GM10266 (cell line): Measurements from ENCODE around the gene MFAP1.
"Not testable (repeated sequence)": the region's sequence is repeated elsewhere in the genome, so short reads cannot be mapped to it uniquely, and the experiment has no call there.

Source experiments
- DNase-seq: peaks from one replicate; pipeline ENCODE4 v3.0.0; 2012; ENCODE audit errors: extremely low spot score
- TF ChIP-seq, protein P1 (sequence below): IDR thresholded peaks from 2 replicates; pipeline ENCODE4 v1.5.1; 2012; ENCODE audit warnings: mild to moderate bottlenecking, low read depth; ENCODE audit not compliant: control insufficient read depth, insufficient read depth; ENCODE audit errors: missing control alignments

The MFAP1 gene, protein sequence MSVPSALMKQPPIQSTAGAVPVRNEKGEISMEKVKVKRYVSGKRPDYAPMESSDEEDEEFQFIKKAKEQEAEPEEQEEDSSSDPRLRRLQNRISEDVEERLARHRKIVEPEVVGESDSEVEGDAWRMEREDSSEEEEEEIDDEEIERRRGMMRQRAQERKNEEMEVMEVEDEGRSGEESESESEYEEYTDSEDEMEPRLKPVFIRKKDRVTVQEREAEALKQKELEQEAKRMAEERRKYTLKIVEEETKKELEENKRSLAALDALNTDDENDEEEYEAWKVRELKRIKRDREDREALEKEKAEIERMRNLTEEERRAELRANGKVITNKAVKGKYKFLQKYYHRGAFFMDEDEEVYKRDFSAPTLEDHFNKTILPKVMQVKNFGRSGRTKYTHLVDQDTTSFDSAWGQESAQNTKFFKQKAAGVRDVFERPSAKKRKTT

DNA sequence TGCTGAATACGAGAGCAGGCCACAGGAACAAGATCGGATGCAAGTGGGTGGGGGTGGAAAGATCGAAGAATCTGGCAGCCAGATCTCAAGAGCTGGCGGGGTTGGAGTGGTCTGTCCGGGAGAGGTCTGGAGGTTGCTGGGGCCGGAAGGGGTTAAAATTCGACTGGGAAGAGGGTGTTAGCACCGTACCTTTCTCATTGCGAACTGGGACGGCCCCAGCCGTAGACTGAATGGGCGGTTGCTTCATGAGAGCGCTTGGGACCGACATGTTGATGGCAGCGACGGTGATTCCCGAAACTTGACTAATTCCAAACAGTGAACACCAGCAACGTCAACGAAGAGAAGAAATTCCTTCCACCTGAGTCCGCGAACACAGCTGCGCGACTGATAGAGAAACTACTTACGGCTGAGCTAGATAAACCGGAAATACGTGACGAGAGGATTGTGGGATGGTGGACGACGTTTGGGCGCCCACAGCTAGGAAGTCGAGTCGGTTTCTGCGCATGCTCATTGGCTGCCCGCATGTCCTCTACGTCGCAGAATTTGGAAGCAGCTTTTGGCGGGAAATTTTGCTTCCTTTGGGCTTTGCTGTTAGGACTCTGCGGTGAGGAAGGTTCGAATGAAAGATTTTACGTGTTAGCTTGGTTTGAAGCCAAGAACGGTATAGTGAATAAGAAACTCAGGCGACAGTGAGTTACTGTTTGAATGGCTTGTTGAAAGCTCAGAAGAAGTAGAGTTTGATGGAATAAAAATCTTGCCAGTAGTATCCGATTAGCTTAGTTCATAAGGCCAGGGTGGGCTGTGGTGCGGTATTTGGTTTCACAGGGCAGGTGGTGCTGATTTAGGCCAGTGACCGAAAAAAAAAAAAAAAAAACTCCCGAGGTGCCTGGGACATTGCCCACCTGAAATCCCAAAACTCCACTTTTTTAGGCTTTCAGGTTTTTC, at the start of gene MFAP1:
Gene MFAP1, minus strand, starts transcription at position 389 of the 945 bp plus-strand sequence. Its CDS starts 121 bp downstream, at position 268.
- TF ChIP-seq, protein P1, sequence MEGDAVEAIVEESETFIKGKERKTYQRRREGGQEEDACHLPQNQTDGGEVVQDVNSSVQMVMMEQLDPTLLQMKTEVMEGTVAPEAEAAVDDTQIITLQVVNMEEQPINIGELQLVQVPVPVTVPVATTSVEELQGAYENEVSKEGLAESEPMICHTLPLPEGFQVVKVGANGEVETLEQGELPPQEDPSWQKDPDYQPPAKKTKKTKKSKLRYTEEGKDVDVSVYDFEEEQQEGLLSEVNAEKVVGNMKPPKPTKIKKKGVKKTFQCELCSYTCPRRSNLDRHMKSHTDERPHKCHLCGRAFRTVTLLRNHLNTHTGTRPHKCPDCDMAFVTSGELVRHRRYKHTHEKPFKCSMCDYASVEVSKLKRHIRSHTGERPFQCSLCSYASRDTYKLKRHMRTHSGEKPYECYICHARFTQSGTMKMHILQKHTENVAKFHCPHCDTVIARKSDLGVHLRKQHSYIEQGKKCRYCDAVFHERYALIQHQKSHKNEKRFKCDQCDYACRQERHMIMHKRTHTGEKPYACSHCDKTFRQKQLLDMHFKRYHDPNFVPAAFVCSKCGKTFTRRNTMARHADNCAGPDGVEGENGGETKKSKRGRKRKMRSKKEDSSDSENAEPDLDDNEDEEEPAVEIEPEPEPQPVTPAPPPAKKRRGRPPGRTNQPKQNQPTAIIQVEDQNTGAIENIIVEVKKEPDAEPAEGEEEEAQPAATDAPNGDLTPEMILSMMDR = no peak
- peak; percentile 90 for DNase-seq

DNA sequence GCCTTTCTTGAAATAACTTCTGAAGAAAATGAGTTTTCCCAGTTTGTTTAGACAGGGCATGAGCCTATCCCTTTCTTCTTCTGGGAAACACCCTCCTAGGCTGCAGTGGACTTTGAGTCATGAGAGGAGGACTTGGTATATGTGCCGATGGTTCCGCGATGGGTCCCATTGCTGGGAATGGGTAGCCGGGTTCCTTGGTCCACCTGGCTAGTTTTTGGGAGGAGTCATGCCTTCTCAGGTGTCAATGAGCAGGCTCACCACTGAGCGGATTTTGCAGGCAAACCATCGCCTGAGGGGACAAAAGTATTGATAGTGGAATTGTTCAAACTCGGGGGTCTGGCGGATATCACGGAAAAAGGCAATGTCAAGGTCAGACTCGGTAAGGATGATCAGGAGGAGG, 49.2 kb upstream of the MFAP1 start:
- TF ChIP-seq, protein P1 = no peak
- no peak for DNase-seq

DNA sequence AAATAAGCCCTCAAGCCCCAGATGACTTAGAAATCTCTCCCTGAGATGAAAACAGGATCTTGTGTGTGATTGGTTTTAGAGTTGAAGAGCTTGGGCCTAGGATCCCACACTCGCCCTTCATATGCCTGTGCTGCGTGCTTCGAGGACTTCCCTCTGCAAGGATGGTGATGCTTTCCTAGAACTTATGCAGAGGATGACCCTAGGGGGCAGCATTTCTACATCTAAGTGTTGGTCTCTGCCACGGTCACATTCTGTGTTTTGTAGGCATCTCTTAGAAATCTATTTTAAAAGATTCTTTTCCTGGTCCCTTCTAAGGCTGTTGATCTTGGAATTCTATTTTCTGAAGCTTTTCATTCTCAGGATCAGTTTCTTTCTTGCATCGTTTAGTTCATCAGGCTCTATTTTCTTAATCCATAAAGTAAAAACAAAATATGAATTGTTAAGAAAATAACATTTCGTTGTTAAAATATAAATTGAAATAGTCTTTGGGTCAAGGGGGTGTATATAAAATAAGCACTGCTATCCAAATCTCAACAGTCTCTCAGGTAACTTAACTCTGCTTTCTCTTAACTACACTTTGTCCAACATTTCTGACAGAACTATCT, 48.0 kb upstream of the MFAP1 start:
- DNase-seq = peak; percentile 26
- TF ChIP-seq, protein P1 = peak; percentile 45

DNA sequence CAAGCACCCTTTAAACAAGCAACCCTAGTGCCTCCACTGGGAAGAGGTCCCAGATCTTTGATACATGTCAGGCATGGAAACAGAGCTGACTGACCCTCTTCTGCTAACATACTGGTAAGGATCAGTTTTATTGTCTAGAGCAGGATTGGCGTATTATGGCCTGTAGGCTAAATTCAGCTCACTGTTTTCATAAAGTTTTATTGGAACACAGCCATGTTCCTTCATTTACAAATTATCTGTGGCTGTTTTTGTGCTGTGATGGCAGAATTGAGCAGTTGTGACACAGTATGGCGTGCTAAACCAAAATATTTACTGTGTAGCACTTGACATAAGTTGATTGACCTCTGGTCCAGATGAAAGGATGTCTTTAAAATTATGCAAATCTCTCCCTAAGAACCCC, 47.3 kb upstream of the MFAP1 start:
- TF ChIP-seq, protein P1 = no peak

DNA sequence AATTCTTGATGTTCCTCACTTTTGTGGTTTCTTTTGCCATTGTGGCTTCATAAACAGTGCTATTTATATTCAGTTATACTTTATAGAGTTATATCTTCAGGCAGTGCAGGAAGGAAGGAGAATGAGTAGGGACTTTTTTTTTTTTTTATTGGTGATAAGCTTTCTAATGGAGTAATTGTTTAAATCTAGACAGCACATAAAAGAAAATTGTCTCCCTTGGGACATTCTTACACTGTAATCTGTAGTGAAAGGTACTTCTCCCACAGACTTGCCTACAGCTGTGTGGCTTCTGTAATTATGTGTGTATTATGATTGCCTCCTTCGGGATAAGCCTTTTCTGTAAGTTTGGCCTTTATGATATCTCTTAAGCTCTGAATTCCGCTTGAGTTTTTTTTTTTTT, 43.9 kb upstream of the MFAP1 start:
- no peak for DNase-seq
- TF ChIP-seq, protein P1 = no peak

More for the DNA sequence above, 47.3 kb upstream of the MFAP1 start:
- no peak for DNase-seq

DNA sequence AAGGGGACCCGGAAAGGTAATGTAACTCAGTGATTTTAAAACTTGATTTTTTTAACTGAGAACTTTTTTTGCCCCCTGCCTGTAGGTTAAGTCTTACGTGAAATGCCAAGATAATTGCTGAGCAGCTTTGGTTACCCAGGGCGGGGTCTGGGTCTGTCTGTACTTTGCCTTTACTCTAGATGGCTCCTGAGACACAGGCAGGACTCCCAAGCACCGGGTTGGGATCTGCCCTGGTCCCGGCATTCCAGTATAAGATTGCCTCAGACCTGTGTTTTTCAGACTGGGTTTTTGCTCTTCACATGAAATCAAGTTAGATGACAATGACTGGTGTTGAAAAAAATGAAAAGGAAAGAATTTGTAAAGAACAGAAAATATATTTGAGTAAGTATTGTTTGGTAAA, 42.6 kb upstream of the MFAP1 start:
- TF ChIP-seq, protein P1 = no peak

DNA sequence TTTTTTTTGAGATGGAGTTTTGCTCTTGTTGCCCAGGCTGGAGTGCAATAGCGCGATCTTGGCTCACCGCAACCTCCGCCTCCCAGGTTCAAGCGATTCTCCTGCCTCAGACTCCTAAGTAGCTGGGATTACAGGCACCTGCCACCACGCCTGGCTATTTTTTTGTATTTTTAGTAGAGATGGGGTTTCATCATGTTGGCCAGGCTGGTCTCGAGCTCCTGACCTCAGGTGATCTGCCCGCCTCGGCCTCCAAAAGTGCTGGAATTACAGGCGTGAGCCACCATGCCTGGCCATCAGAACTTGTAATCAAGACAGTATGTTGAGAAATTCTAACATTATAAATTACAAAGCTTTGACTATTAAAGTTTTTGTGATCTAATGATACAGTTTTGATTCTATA, 42.1 kb upstream of the MFAP1 start:
- not testable (repeated sequence) for DNase-seq

More for the DNA sequence above, 42.6 kb upstream of the MFAP1 start:
- DNase-seq = no peak
